GM13977 (cell line): Measurements from ENCODE around the gene MYZAP.
A peak's percentile ranks its signal among the peaks of the same experiment; 100 is the strongest.

Source experiments
- DNase-seq: peaks from one replicate; pipeline ENCODE4 v3.0.0; 2012; ENCODE audit warnings: low spot score
- in situ Hi-C: fragments of 300-500 bp; cut with MboI; formaldehyde crosslinking; loops from one replicate; pipeline ENCODE4 v1.12.0; 2022; ENCODE audit warnings: low sequenced_read_pairs, low pct_unique_long_range_greater_than_20kb, mixed read lengths, inconsistent platforms; ENCODE audit not compliant: unreplicated experiment
- TF ChIP-seq, protein P1 (sequence below): IDR thresholded peaks from 2 replicates; pipeline ENCODE4 v1.5.1; 2012; ENCODE audit warnings: mild to moderate bottlenecking, control low read depth; ENCODE audit not compliant: insufficient read depth; ENCODE audit errors: extremely low read depth, missing control alignments

Gene MYZAP

DNA sequence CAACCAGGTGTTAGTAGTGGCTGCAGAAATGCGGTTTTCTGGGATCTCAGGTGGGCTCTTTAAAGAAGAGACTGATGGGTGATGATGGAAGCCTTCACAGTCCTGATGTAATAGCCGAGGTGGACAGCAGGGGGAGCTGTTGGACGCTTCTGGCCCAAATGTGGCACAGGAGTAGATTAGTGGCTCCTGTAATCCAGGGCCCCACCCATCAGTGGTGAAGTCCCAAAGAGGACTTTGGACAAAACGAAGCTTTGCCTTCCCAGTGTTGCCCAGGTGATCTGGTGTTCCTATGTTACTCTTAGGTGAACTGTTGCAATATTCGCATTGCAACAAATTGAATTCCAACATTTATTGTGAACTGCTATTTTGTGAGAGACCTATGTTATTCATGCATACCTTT lies 31.8 kb upstream of the MYZAP start:
- peak; percentile 60 for DNase-seq
- in situ Hi-C loops = no loop called here
- TF ChIP-seq, protein P1, sequence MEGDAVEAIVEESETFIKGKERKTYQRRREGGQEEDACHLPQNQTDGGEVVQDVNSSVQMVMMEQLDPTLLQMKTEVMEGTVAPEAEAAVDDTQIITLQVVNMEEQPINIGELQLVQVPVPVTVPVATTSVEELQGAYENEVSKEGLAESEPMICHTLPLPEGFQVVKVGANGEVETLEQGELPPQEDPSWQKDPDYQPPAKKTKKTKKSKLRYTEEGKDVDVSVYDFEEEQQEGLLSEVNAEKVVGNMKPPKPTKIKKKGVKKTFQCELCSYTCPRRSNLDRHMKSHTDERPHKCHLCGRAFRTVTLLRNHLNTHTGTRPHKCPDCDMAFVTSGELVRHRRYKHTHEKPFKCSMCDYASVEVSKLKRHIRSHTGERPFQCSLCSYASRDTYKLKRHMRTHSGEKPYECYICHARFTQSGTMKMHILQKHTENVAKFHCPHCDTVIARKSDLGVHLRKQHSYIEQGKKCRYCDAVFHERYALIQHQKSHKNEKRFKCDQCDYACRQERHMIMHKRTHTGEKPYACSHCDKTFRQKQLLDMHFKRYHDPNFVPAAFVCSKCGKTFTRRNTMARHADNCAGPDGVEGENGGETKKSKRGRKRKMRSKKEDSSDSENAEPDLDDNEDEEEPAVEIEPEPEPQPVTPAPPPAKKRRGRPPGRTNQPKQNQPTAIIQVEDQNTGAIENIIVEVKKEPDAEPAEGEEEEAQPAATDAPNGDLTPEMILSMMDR = peak; percentile 82

DNA sequence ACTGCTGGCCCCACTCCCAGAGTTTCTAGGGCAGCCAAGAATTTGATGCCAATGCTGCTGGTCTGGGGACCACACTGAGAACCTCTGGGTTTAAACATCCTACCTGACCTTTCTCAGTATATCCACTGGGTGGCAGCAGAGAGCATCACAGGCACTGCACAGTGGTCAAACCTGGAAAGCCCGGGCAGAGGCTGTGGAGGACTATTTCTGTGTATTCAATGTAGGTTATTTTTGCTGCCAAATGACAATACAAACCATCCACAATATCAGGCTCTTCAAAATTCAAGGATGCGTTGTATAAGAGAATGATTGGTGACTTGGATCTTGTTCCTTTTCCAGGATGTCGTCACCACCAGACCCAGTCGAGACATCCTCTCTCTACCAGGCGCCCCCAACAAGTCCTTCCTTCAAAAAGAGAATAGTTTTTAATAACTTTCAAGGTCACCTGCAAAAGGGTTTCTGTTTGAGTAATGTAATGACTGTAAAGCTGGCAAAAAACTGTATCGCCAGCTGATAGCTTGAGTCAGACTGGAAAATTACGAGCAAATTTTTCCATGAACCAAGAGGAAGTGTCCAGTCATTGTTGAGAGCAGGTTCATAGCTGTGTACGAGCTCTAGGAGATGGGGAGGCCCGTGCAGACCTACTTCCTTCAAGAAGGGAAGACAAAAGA lies 30.5 kb upstream of the MYZAP start:
- TF ChIP-seq, protein P1 = peak; percentile 85
- peak; percentile 74 for DNase-seq

DNA sequence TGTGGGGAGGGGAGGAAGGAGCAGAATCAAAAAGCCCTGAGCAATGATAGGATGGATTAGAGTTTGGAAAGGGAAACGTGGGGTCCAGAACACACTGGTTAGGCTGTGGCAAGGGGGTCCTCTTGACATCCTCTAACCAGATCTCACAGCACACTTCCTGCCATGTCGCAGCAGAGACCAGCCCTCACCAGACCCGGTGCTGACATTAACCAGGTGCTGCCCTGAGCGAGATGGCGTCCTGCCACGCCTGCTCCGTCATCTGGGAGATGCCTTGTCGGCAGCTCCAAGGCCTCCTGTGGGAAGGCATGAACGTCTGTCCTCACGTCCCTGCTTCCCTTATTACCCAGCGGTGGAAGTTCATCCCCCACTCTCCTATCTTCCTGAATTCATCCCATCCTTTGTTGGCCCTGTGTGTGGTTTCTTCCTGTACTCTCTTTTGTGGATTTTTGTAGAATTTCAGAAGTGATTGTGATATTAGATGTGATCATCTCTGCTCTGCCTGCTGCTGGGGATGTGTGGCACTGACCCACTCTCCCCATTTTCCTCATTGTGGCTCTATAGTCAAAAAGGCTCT lies 29.4 kb upstream of the MYZAP start:
- no peak for DNase-seq
- in situ Hi-C loops = no loop called here
- TF ChIP-seq, protein P1 = no peak

More for the DNA sequence above, 30.5 kb upstream of the MYZAP start:
- in situ Hi-C loops = no loop called here

DNA sequence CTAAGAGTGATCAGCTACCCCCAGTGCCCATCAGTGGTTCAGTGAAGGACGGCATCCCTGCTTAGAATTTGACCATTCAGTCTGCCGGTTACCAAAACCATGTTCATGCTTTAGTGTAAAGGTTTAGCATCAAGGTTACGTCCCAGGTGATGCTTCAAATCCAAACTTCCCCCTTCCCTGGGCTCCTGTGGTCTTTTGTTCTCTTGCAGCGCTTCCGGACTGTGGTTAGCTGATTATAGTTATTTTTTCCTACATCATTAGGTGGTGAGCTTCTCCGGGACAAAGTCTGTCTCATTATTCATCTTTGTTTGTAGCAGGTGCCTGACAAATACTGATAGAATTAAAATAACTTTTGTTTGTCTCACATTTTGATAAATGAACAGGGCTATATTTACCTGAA lies 28.3 kb upstream of the MYZAP start:
- in situ Hi-C loops = no loop called here
- DNase-seq = no peak
- TF ChIP-seq, protein P1 = no peak

DNA sequence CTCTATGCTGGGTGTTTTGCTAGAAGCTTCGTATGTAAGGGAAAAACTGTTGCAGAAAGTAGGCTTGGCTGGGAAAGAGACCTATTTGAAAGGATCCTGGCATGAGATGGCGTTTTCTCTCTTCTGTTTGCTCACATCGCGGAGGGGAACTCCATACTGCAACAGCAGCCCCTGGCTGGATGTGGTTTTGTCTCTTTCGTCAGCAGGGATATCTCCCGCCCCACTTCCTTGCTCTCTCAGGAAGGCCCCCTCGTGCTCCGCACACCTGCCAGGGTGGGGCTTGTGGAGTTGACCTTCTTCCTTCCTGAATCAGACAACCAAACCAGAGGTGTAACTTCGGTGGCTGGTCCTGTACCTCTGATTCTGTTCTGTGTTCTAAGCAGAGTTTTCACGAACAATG lies 26.4 kb upstream of the MYZAP start:
- DNase-seq = no peak

DNA sequence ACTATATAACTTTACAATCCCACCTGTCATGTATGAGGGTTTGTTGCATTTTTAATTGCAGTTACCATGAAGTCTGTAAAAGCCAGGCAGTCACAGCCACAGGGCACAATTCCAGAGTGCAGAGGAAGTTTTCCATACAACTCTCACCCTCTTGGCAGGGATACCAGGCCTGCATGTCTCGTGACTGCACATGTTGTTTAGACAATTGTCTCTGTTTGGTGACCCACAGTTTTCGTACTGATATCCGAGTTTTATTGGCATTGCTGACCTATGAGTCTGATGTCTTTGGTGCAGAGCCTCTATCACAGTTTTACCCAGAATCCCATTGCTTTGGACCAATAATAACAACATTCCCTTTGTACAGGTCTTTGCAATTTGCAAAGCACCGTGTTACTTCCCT lies 24.9 kb upstream of the MYZAP start:
- in situ Hi-C loops = no loop called here
- DNase-seq = no peak

More for the DNA sequence above, 26.4 kb upstream of the MYZAP start:
- TF ChIP-seq, protein P1 = no peak
- in situ Hi-C loops = no loop called here

More for the DNA sequence above, 24.9 kb upstream of the MYZAP start:
- TF ChIP-seq, protein P1 = no peak
